GM18511 (cell line): ENCODE results near the gene HDAC9.

Experiments used
- ATAC-seq: cut with Tn5 transposase; IDR thresholded peaks from one replicate; pipeline ENCODE4 v1.9.1; 2021; ENCODE audit warnings: mild to moderate bottlenecking, moderate library complexity; ENCODE audit not compliant: unreplicated experiment

HDAC9 gene

GRCh38 chr7:18653381-18654155 lies 158.0 kb downstream of the HDAC9 start:
- ATAC-seq, result no peak

GRCh38 chr7:18654709-18655108 lies 159.2 kb downstream of the HDAC9 start:
- ATAC-seq, result no peak

GRCh38 chr7:18655506-18655905 lies 160.0 kb downstream of the HDAC9 start:
- ATAC-seq, result no peak

- ATAC-seq, result no peak
Measured at GRCh38 chr7:18655912-18656311, 160.4 kb downstream of the HDAC9 start.

GRCh38 chr7:18656362-18656761 lies 160.8 kb downstream of the HDAC9 start:
- no peak for ATAC-seq

GRCh38 chr7:18659746-18660145 lies 164.2 kb downstream of the HDAC9 start:
- no peak for ATAC-seq

GRCh38 chr7:18663321-18663720 lies 167.8 kb downstream of the HDAC9 start:
- no peak for ATAC-seq

- peak; percentile 100 for ATAC-seq
Measured at GRCh38 chr7:18666107-18666728, 170.7 kb downstream of the HDAC9 start.

GRCh38 chr7:18667466-18667865 lies 171.9 kb downstream of the HDAC9 start:
- ATAC-seq, result no peak

- no peak for ATAC-seq
Measured at GRCh38 chr7:18671176-18671575, 175.6 kb downstream of the HDAC9 start.

- ATAC-seq, result no peak
Measured at GRCh38 chr7:18675579-18675978, 180.0 kb downstream of the HDAC9 start.

GRCh38 chr7:18679261-18679660 lies 183.7 kb downstream of the HDAC9 start:
- ATAC-seq, result no peak

- ATAC-seq, result no peak
Measured at GRCh38 chr7:18680576-18680975, 185.0 kb downstream of the HDAC9 start.

GRCh38 chr7:18684916-18685315 lies 189.4 kb downstream of the HDAC9 start:
- ATAC-seq, result no peak

- no peak for ATAC-seq
Measured at GRCh38 chr7:18685971-18686370, 190.4 kb downstream of the HDAC9 start.

- no peak for ATAC-seq
Measured at GRCh38 chr7:18689551-18689950, 194.0 kb downstream of the HDAC9 start.

GRCh38 chr7:18693406-18693805 lies 197.9 kb downstream of the HDAC9 start:
- ATAC-seq, result no peak

GRCh38 chr7:18693816-18694215 lies 198.3 kb downstream of the HDAC9 start:
- no peak for ATAC-seq

GRCh38 chr7:18694484-18694883 lies 198.9 kb downstream of the HDAC9 start:
- no peak for ATAC-seq

- ATAC-seq, result no peak
Measured at GRCh38 chr7:18694911-18695310, 199.4 kb downstream of the HDAC9 start.

- no peak for ATAC-seq
Measured at GRCh38 chr7:18698258-18698734, 202.7 kb downstream of the HDAC9 start.

GRCh38 chr7:18700147-18700546 lies 204.6 kb downstream of the HDAC9 start:
- peak; percentile 55 for ATAC-seq
